ENCODE results near the gene TBC1D1.

Gene TBC1D1

DNA sequence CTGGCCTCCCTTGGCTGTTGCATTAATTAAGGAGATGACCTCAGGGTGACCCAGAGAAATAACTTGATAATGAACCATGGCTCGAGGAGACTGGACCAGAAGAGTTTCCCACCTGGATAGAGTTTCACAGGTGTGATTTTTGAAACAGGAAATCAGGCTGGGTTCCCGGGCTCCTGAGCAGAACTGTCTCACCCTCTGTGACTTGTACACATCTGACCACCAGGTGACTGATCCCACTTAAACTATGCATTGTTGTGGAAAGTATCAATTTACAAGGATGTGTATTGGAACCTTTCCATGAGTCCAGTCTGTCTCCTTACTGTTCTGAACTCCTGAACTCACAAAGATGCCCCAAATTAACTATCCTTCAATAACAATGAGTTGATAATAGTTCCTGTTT is 289.6 kb downstream of the TBC1D1 start:
- Histone ChIP-seq H3K4me2 (ENCODE audit: low read length) (no peak overlapping the region), H3K36me3 (ENCODE audit: control insufficient read depth, low read length) (no peaks in the 10 kb centered on the region), H3K4me1 (ENCODE audit: control insufficient read depth, low read length) (no peaks in the 10 kb centered on the region), H3K27me3 (ENCODE audit: control insufficient read depth, low read length) (peaks cover 14% of the 10 kb centered on the region), H4K20me1 (ENCODE audit: control insufficient read depth, insufficient read depth, low read depth, low read length) (no peaks in the 10 kb centered on the region), H3K9me3 (ENCODE audit: control insufficient read depth, insufficient read depth, low read length) (no peaks in the 10 kb centered on the region), H3K9me2 (replicated peaks; ENCODE audit: control insufficient read depth, low read length) (no peaks in the 10 kb centered on the region), H3K79me2 (ENCODE audit: control insufficient read depth, low read length) (no peaks in the 10 kb centered on the region), H3F3A (ENCODE audit: control insufficient read depth, insufficient read depth) (no peaks in the 10 kb centered on the region), H3K4me3 (ENCODE audit: low read length) (no peak overlapping the region), H3K27ac (ENCODE audit: low read depth, low read length) (no peak overlapping the region)
- TF ChIP-seq, protein P1, sequence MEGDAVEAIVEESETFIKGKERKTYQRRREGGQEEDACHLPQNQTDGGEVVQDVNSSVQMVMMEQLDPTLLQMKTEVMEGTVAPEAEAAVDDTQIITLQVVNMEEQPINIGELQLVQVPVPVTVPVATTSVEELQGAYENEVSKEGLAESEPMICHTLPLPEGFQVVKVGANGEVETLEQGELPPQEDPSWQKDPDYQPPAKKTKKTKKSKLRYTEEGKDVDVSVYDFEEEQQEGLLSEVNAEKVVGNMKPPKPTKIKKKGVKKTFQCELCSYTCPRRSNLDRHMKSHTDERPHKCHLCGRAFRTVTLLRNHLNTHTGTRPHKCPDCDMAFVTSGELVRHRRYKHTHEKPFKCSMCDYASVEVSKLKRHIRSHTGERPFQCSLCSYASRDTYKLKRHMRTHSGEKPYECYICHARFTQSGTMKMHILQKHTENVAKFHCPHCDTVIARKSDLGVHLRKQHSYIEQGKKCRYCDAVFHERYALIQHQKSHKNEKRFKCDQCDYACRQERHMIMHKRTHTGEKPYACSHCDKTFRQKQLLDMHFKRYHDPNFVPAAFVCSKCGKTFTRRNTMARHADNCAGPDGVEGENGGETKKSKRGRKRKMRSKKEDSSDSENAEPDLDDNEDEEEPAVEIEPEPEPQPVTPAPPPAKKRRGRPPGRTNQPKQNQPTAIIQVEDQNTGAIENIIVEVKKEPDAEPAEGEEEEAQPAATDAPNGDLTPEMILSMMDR (IDR thresholded peaks at IDR 0.05; ENCODE audit: low read depth, low read length, poor library complexity, severe bottlenecking), result no peak
- TF ChIP-seq EZH2phosphoT487 (IDR thresholded peaks at IDR 0.05; ENCODE audit: borderline replicate concordance, low read length), result no peak

- Histone ChIP-seq H4K20me1 (ENCODE audit: control insufficient read depth, insufficient read depth, low read depth, low read length) (no peaks in the 10 kb centered on the region), H3K36me3 (ENCODE audit: control insufficient read depth, low read length) (no peaks in the 10 kb centered on the region), H3K9me2 (replicated peaks; ENCODE audit: control insufficient read depth, low read length) (no peaks in the 10 kb centered on the region), H3F3A (ENCODE audit: control insufficient read depth, insufficient read depth) (no peaks in the 10 kb centered on the region), H3K79me2 (ENCODE audit: control insufficient read depth, low read length) (no peaks in the 10 kb centered on the region), H3K4me1 (ENCODE audit: control insufficient read depth, low read length) (no peaks in the 10 kb centered on the region), H3K4me2 (ENCODE audit: low read length) (no peak overlapping the region), H3K27ac (ENCODE audit: low read depth, low read length) (no peak overlapping the region), H3K4me3 (ENCODE audit: low read length) (no peak overlapping the region), H3K9me3 (ENCODE audit: control insufficient read depth, insufficient read depth, low read length) (no peaks in the 10 kb centered on the region), H3K27me3 (ENCODE audit: control insufficient read depth, low read length) (peaks cover 13% of the 10 kb centered on the region)
- TF ChIP-seq, protein P1 (IDR thresholded peaks at IDR 0.05; ENCODE audit: low read depth, low read length, poor library complexity, severe bottlenecking), result no peak
- no peak for TF ChIP-seq EZH2phosphoT487 (IDR thresholded peaks at IDR 0.05; ENCODE audit: borderline replicate concordance, low read length)
Observed at GRCh38 chr4:38181286-38181685, 290.4 kb downstream of the TBC1D1 start.

DNA sequence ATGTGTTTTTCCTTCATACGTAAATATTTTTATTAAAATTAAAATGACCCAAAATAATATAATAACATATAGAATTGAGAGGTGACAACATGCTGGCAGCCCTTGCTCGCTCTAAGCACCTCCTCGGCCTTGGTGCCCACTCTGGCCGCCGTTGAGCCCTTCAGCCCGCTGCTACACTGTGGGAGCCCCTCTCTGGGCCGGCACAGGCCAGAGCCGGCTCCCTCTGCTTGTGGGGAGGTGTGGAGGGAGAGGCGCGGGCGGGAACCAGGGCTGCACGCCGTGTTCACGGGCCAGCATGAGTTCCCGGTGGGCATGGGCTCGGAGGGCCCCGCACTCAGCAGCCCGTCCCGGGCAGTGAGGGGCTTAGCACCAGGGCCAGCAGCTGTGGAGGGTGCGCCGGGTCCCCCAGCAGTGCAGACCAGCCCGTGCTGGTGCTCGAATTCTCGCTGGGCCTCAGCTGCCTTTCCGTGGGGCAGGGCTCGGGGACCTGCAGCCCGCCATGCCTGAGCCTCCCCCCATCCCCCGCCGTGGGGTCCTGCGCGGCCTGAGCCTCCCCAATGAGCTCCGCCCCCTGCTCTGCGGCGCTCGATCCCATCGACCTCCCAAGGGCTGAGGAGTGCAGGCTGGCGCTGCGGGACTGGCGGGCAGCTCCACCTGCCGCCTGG is 291.6 kb downstream of the TBC1D1 start:
- TF ChIP-seq, protein P1 (IDR thresholded peaks at IDR 0.05; ENCODE audit: low read depth, low read length, poor library complexity, severe bottlenecking), result no peak
- TF ChIP-seq EZH2phosphoT487 (IDR thresholded peaks at IDR 0.05; ENCODE audit: borderline replicate concordance, low read length), result no peak
- Histone ChIP-seq H3K4me2 (ENCODE audit: low read length) (no peak overlapping the region), H3K36me3 (ENCODE audit: control insufficient read depth, low read length) (no peaks in the 10 kb centered on the region), H3K79me2 (ENCODE audit: control insufficient read depth, low read length) (no peaks in the 10 kb centered on the region), H3K27ac (ENCODE audit: low read depth, low read length) (no peak overlapping the region), H3K4me1 (ENCODE audit: control insufficient read depth, low read length) (no peaks in the 10 kb centered on the region), H3K4me3 (ENCODE audit: low read length) (no peak overlapping the region), H3K9me3 (ENCODE audit: control insufficient read depth, insufficient read depth, low read length) (no peaks in the 10 kb centered on the region), H3F3A (ENCODE audit: control insufficient read depth, insufficient read depth) (no peaks in the 10 kb centered on the region), H3K9me2 (replicated peaks; ENCODE audit: control insufficient read depth, low read length) (no peaks in the 10 kb centered on the region), H4K20me1 (ENCODE audit: control insufficient read depth, insufficient read depth, low read depth, low read length) (no peaks in the 10 kb centered on the region), H3K27me3 (ENCODE audit: control insufficient read depth, low read length) (peaks cover 7% of the 10 kb centered on the region)

Data from DOHH2 (cell line).